ENCODE results near the gene ETV4. TPM values are rescaled to one million over a fixed set of nuclear protein-coding genes. Genes with fewer than 3 reads are reported as not detected.

The ETV4 gene
- total RNA-seq, 6 donors from 2014 or later, result 2.8 to 5.2 (median 3.4) TPM

DNA sequence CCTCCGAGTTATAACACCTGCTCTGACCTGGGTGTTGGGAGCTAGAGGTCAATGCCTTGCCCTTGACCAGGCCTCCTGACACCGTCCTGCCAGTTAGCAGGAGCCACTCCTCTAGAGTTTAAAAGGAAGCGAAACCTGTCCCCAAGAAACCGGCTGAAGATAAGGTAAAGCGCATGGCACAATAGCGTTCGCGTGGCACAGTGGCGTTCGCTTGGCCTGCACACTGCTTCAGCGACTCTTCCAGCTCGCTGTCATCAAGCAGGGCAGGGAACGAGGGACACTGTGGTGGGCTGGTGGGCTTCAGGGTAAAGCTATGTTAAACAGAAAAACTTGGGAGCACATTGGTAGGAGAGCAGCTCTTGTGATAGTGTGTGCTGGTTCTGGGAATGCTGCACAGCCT, 28.2 kb upstream of the ETV4 start:
- Histone ChIP-seq H3K27me3 (no peaks in the 10 kb centered on the region), H3K27ac (no peak overlapping the region), H3K4me1 (peaks cover 11 to 18% (median 15%) of the 10 kb centered on the region in 4 donors), H3K36me3 (no peaks in the 10 kb centered on the region), H3K4me3 (no peak overlapping the region), H3K9me3 (no peaks in the 10 kb centered on the region)
- WGBS, 2 donors, result 77 to 82% methylated on average over 13 of the region's 13 CpGs
- TF ChIP-seq EP300 (IDR thresholded peaks at IDR 0.05), result no peak
- TF ChIP-seq POLR2AphosphoS5 (IDR thresholded peaks at IDR 0.05), result no peak
- TF ChIP-seq CTCF (IDR thresholded peaks at IDR 0.05), result no peak
- TF ChIP-seq POLR2A (IDR thresholded peaks at IDR 0.05), result no peak
- ATAC-seq (ENCODE audit: low FRiP score in 2 of 2) (no peak), DNase-seq (no peak)

DNA sequence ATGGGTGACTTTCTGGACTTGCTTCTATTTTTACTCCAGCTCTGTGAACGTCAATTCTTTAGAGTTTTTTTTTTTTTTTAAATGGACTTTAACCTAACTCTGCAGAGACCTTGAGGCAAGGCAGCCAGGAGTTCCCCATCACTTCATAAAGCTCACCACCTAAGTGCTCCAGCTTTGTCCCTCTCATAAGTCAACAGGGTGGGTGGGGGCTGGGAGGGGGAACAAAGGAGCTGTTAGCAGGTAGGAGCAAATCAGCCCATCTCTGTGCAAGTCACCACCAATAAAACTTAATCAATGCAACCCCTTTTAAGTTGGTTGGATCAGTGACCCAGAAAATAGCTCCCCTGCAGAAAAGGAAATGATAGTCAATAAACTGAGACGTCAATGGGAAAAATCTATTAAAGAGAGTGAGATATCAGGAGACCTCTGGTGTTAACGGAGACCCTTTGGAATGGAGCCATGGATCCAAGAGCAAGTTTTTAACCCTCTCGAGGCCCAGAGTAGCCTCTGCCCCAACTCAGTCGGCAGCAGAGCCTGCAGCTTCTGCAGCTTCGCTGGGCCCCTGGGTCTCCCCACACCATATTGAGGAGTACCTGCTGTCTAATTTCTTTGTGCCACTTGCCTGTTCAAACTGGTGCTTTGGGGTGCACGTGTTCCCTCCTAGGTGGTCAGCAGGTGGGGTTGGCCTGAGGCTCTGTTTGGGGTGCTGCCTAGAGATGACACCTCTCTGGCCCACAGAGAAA, 27.6 kb upstream of the ETV4 start:
- Histone ChIP-seq H3K4me1 (peaks cover 6 to 12% (median 10%) of the 10 kb centered on the region in 4 donors), H3K27ac (no peak overlapping the region), H3K27me3 (no peaks in the 10 kb centered on the region), H3K4me3 (no peak overlapping the region), H3K36me3 (no peaks in the 10 kb centered on the region), H3K9me3 (no peaks in the 10 kb centered on the region)
- 42 to 64% methylated on average over 7 of the region's 7 CpGs for WGBS, 2 donors
- ATAC-seq (ENCODE audit: low FRiP score in 2 of 2), result no peak
- DNase-seq, result no peak
- TF ChIP-seq CTCF (IDR thresholded peaks at IDR 0.05) (no peak), POLR2A (IDR thresholded peaks at IDR 0.05) (no peak), EP300 (IDR thresholded peaks at IDR 0.05) (no peak), POLR2AphosphoS5 (IDR thresholded peaks at IDR 0.05) (no peak)

GRCh38 chr17:43572368-43572980, 26.3 kb upstream of the ETV4 start:
- TF ChIP-seq EP300 (IDR thresholded peaks at IDR 0.05), result no peak
- no peak for TF ChIP-seq CTCF (IDR thresholded peaks at IDR 0.05)
- no peak for TF ChIP-seq POLR2AphosphoS5 (IDR thresholded peaks at IDR 0.05)
- TF ChIP-seq POLR2A (IDR thresholded peaks at IDR 0.05), result no peak
- ATAC-seq (ENCODE audit: low FRiP score in 2 of 2) (no peak), DNase-seq (no peak)
- WGBS, 2 donors, result 89 to 92% methylated on average over 5 of the region's 5 CpGs
- no peaks in the 10 kb centered on the region for H3K27me3 ChIP-seq
- H3K36me3 ChIP-seq, result no peaks in the 10 kb centered on the region
- H3K27ac ChIP-seq, result no peak overlapping the region
- peaks cover 0 to 4% (median 0%) of the 10 kb centered on the region in 4 donors for H3K4me1 ChIP-seq
- no peak overlapping the region for H3K4me3 ChIP-seq
- H3K9me3 ChIP-seq, result no peaks in the 10 kb centered on the region

DNA sequence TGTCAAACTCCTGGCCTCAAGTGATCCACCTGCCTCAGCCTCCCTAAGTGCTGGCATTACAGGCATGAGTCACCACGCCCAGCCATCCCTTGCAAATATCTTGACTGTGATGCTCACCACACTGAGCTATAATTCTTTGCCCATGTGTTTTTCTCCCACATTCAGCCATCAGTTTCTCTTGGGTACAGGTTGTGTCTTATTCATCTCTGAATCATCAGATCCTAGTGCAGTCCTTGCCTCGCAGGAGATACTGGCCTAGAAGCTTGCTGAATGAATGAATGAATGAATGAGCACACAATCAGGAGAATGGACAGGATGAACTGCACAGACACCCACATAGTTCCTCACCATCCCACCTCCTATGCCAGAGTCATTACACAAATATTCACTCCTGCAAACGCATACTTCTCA, 24.4 kb upstream of the ETV4 start:
- TF ChIP-seq CTCF (IDR thresholded peaks at IDR 0.05) (no peak), POLR2A (IDR thresholded peaks at IDR 0.05) (no peak), EP300 (IDR thresholded peaks at IDR 0.05) (no peak), POLR2AphosphoS5 (IDR thresholded peaks at IDR 0.05) (no peak)
- Histone ChIP-seq H3K27me3 (no peaks in the 10 kb centered on the region), H3K4me1 (no peaks in the 10 kb centered on the region), H3K4me3 (no peak overlapping the region), H3K36me3 (no peaks in the 10 kb centered on the region), H3K9me3 (no peaks in the 10 kb centered on the region), H3K27ac (no peak overlapping the region)
- no peak for ATAC-seq (ENCODE audit: low FRiP score in 2 of 2)
- WGBS, 2 donors, result 89 to 91% methylated on average over 3 of the region's 3 CpGs
- no peak for DNase-seq

All from upper lobe of left lung (tissue), 6 donors.